HG02970 (cell line): ENCODE results near the gene C2orf78.
"Not testable (repeated sequence)": the region's sequence is repeated elsewhere in the genome, so short reads cannot be mapped to it uniquely, and the experiment has no call there.

Experiments
- ATAC-seq: cut with Tn5 transposase; IDR thresholded peaks from one replicate; pipeline ENCODE4 v1.9.1; 2021; ENCODE audit warnings: mild to moderate bottlenecking, moderate library complexity, moderate number of reproducible peaks; ENCODE audit not compliant: unreplicated experiment, low FRiP score

The C2orf78 gene

DNA sequence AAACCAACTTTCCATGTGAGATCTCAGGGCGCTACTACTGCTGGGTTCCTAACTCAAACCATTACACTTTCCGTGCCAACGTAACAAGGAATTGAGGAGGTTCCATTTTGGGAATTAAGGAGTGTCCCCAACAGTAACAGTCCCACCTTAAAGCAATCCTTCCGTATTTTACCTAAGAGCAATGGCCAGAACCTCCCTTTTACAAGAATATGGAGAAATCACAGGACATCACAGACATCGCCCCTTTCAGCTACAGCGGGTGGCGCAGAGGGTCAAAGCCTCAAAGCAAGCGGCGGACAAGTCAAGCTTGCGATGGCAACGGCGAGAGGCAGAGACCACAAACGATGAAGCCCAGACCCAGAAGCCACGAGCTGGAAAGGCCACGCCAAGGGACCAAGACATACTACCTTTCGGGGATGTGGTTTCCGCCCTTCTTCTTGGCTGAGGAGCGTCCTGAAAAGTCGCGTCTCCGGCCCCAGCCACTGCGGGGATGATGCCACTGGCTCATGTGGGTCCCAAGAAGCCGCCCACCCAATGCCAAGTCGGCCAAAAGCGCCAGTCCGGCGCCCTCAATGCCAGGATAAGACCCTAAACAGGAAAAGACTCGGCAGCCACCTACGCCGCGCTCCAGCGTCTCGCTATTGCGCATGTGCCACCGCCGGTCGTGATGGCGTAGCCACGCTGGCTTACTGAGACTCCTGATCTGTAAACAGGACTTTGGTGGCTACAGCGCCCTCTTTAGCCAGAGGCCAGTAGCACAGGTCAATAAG lies 4.3 kb upstream of the C2orf78 start, which contains the start of gene DUSP11:
Gene DUSP11, minus strand, starts transcription at position 637 of the 770 bp plus-strand sequence. Its CDS starts 129 bp downstream, at position 508.
- peak; percentile 97 for ATAC-seq

DNA sequence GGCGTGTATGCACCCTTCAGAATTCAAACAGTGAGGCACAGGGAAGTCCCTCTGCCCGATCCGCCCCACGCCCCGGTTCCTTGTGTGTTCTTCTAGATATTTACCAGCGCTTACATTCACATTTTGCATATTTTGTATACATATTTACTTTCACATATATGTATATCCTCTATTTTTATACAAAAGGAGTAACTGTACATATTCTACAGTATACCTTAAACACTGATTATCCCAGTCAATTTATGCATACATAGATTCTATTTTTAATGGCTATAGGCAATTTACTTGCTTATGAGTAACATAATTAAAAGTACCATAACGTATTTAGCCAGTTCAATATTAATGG lies 3.8 kb upstream of the C2orf78 start:
- peak; percentile 14 for ATAC-seq

DNA sequence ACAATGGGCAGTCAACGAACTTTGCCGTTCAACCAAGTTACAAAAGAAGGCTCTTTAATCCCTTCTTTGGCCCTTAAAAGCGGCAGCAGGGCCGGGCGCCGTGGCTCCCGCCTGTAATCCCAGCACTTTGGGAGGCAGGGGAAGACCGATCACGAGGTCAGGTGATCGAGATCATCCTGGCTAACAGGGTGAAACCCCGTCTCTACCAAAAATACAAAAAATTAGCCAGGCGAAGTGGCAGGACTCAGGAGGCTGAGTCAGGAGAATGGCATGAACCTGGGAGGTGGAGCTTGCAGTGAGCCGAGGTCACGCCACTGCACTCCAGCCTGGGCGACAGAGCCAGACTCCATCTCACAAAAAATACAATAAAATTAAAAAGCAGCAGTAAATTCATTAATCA lies 581 bp upstream of the C2orf78 start:
- not testable (repeated sequence) for ATAC-seq

DNA sequence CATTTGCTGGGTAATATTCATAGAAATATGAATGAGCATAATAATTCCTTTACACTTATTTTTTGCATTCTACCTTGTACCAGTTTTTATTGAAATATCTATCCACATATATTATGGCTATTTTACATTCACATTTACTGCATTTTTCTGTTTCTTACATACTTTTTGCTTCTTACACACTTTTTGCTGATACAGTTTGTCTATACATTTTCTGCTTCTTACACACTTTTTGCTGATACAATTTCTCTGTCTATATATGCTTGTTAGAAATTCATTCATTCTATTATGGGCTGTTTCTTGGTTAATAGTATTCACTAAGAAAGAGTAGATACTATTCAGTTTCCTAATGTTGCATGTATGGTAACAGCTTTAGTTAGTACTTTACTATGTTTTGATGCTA lies 27.9 kb downstream of the C2orf78 start:
- ATAC-seq = no peak

DNA sequence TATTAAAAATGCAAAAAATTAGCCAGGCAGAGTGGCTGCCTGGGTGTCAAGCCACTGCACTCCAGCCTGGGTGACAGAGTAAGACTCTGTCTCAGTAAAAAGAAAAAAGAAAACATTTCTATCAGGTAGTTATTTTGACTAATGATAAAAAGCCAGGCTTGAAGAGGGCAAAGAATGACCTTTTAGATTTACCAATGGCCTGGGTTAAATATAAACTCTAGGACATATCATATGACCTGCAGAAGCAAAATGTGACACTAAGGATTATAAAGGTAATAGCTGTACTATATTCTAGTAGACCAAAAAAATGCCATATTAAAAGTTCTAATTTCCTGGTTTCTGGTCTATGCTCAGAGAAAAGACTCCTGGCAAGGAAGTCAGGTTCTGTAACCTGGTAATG lies 28.7 kb downstream of the C2orf78 start:
- no peak for ATAC-seq

DNA sequence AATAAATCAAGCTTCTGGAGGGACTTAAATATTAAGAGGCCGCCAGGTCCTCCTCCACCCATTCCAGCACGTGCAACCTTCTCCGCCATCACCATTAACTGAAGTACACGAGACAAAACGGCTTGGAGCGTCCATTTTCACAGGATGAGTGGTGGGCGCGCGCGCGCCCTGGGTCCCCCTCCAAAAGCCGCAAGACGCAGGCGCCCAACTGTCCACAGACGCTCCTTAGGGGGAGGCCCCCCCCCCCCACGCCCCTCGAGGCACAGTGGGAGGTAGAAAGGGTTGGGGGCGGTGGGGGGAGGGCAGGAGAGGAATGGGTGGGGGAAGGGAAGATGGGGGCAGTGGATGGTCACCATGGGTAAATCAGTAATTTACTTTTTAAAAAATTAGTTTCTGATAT lies 34.3 kb downstream of the C2orf78 start:
- no peak for ATAC-seq

DNA sequence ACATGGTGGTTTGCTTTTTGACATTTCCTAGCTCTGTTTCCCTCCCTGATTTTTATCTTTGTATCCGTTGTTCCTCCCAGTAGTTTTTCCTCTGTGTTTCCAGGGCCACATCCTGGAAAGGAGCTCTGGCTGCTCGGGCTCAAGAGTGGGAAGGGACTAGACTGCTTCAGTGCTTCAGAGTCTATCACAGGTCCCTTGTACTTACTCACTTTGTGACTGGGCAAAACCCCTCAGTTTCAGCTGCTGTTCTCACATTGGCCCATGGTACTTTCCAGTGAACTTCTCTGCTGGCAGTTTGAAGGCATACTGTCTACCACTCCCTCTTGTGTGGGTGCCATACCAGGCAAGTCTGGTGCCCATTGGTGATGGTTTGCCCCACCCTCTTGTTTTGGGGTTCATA lies 37.2 kb downstream of the C2orf78 start:
- no peak for ATAC-seq

DNA sequence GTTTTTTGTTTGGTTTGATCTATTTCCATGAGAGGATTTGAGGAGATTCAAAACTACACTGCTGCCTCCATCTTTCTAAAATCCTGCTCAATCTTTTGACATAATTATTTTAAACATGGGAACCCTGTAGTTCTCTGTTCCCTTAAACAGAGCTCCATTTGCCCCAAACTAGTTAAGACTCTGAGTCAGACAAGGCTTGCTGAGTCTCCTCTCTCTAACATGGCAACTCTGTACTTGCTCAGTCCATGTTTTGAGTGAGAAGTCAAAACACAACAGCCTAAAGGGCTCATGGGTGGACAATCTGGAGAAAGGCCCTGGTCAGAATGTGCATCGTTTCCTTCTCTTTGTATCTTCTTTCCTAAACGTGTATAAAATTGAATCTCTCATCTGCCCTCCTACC lies 37.7 kb downstream of the C2orf78 start:
- no peak for ATAC-seq

DNA sequence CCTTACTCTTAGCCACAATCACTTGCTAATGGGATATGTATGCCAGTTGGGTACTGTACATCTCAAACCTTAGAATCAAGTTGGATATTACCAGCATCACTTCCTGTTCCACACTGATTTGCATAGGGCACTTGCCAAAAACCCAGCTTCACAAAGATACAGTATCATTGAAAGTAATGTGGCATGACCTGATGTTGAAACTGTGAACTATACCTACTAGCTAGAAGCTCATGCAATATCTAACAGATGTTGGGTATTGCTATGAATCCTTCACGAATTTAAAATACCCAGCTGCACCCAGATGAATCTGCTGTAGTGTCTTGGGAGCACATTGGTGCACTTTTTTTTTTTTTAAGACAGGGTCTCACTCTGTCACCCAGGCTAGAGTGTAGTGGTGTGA lies 38.3 kb downstream of the C2orf78 start:
- ATAC-seq = no peak

DNA sequence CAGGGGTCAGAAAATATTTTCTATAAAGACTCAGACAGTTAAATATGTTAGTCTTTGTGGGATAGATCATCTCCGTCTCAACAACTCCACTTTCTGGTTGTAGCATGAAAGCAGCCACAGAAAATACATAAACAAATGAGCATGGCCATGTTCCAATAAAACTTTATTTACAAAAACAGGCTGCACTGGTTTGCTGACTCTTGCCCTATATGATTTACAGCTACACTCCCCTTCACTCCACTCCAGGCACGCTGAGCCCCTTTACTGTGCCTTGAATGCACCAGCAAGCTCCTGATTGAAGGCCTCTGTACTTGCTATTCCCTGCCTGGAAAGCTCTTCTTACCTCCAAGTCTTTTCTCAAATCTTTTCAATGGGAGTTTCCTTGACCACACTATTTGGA lies 39.0 kb downstream of the C2orf78 start:
- no peak for ATAC-seq

DNA sequence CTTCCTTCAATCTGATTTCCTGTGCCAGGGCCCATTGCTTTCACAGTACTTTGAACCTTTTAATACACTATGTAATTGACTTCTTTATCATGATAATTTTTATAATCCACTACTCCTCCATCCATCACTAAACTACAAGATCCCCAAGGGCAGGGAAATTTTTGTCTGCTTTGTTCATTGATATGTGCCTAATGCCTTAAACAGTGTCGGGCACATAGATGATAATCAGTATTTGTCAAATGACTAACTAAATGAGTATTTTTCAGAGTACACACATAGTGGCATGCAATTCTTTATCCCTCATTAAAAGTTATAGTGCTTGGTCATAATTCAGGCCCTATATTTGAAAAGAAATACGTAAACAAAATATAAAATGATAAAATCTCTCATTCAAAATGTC lies 39.4 kb downstream of the C2orf78 start:
- no peak for ATAC-seq

DNA sequence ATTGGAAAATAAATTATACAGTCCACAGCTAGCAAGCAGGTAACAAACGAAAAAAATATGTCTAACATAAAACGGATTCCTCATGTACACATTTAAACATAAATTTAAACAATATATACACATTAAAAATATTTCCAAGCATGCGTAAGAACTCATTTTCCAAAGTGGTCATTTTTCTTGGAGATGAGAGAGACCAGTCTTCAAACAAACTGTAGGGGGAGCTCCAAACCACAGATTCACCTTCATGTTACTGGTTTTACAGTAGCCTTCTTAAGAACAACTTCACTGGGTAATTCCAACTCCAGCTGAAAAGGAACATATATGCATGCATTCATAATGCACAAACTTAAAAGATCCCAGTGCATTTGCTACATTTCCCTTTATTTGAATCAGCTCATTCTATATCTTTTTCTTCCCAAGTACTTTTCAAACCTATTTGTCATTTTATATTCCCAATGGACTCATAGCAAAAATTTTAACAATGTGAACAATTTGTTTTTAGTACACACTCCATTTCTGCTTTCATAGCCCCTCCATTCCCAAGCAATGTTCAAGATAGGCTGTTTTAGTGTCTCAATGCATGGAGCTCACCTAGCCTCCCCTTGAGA lies 40.0 kb downstream of the C2orf78 start:
- ATAC-seq = no peak

DNA sequence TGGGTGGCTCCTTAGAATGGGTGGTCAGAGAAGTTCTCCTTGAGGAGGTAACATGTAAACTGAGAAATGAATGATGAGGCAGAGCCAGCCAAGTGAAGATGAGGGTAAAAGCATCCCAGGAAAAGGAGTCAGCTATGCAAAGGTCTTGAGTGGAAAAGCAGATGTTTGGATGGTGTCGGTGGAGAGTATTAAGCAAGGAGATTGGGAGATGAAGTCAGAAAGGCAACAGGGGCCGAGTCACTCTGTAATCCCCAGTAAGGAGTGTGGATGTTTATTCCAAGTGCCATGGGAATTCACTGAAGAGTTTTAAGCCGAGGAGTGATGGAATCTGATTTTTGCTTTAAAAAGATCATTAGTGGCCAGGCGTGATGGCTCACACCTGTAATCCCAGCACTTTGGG lies 41.4 kb downstream of the C2orf78 start:
- ATAC-seq = no peak

DNA sequence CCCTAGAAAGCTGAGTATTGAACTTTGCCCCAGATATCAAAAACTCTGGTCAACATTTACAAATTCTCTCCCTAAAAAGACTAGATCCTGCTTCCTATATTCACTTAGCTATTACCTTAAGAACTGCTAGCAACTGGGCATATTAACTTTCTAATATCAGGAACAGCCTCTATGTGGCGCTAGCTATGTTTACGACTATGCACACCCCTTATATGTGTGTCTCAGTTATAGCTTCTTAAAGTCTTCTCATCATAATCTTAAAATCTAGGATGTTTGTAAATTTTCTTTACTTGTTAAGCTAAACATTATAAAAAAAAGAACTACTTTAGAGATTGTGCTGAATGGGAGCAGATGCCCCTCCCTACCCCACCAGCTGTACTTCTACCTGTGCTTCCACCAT lies 43.0 kb downstream of the C2orf78 start:
- no peak for ATAC-seq

DNA sequence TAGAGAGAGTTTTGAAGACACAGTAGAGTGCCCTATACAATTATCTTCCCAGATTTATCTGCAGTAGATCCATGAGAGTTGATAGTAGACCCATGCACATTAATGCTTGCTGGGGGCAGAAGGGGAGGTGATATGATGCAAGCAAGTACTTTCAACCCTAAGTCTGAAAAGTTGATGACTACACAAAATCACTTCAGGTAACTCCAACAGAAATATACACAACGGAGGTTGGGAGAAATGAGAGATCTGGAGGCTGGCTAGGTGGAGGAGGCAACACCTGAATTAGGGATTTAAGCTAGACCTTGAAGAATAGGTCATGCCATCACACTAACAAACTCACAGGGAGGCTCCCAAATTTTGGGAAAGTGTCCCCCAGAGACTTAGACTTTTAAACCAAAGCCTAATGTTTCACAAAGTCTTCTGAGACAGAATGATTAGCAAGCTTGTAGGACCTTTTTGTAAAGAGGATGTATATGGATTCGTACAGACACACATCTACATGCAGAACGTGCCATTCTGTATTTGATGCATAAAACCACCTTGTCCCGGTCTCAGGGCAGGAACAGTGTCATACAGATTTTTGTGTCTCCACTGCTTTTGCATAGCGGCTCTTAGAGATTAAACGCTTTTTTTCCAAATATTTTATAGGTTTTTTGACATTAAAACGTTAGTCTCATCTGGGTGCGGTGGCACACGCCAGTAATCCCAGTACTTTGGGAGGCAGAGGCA lies 43.8 kb downstream of the C2orf78 start:
- no peak for ATAC-seq

DNA sequence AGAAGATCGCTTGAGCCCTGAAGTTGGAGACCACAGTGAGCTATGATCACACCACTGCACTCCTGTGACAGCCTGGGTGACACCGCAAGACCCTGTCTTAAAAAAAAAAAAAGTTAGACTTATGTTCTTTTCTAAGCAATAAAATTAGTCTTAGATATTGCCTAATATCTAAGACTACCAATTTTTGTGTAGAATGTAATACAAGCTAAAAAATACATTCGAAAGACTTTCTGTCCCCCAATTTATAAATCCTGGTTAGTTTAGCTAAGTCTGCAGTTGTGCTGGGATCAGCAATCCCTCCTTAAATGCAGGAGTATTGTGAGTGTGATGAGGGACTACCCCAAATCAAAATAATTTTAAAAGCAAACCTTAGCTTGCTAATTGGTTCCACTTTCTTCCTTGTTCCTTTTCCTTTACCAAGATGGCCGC lies 44.4 kb downstream of the C2orf78 start:
- no peak for ATAC-seq

DNA sequence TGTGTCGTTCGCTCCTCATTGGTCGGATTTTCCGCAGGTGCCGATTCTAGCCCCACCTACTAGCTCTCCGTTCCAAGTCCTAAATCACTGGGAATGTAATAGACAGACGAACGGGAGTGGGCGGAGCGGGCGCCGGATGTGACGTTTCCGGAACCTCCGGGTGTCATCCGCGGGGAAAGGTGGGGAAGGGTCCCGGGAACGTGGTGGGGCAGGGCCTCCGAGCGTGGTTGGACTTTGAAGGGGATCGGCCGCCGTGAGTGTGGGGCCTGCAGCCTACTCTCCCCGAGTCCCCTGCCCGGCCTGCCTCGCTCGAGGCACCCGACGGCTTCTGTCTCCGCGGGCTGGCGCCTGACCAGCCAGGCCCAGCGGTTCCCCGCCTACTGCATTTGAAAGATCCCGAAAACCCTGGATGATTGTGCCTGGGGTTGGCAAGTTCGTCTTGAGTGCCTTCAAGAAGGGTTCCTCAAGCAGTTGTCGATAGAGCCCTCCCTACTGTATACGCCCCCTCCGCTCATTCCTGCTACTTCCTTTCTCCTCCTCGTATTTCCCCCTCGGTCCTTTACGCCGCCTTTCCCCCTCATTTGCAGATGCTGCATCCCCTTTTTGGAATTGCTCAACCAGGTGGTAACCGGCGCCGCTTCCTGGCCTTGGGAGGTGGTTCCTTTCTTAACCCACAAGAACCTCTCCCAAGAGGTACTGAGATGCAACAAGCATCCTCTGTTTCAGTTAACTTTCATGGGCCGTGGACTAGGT lies 45.0 kb downstream of the C2orf78 start, which contains the start of gene STAMBP:
Gene STAMBP, plus strand, starts transcription at position 144 of the 753 bp plus-strand sequence. CDS start 1,896 bp downstream, outside the sequence.
- peak; percentile 82 for ATAC-seq

DNA sequence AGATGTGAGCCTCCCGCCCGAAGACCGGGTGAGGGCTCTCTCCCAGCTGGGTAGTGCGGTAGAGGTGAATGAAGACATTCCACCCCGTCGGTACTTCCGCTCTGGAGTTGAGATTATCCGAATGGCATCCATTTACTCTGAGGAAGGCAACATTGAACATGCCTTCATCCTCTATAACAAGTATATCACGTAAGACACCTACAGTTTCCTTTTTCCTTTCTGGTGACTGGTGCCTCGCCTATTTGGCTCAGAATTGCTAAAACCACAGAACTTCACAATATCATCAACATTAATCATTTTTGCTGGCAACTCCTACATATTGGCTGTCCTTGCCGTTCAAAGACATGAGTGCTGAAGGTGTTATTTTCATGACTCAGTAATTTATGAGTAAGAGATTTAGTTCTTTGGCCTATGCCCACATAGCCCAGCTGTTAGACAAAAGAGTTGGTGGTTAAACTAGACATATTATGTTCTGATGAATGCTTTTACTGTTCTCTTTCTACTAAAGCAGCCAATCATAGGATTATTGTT lies 47.0 kb downstream of the C2orf78 start:
- ATAC-seq = no peak

DNA sequence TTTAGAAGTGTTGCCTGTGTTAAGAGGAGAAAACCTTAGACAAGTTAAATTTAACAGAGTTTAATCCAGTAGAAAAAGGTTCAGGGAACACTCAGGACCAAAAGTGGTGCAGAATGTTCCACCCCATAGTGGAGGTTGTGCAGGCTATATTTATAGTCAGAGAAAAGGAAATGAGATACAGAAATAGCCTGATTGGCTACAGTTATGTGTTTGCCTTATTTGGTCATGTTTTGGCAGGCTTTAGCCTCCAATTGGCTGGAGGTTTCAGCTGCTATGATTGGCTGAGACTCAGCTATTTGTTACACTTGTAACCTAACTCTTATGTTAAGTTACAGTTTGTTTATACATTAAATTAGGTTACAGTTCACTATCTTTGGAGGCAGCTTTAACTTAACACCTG lies 48.9 kb downstream of the C2orf78 start:
- ATAC-seq = no peak

DNA sequence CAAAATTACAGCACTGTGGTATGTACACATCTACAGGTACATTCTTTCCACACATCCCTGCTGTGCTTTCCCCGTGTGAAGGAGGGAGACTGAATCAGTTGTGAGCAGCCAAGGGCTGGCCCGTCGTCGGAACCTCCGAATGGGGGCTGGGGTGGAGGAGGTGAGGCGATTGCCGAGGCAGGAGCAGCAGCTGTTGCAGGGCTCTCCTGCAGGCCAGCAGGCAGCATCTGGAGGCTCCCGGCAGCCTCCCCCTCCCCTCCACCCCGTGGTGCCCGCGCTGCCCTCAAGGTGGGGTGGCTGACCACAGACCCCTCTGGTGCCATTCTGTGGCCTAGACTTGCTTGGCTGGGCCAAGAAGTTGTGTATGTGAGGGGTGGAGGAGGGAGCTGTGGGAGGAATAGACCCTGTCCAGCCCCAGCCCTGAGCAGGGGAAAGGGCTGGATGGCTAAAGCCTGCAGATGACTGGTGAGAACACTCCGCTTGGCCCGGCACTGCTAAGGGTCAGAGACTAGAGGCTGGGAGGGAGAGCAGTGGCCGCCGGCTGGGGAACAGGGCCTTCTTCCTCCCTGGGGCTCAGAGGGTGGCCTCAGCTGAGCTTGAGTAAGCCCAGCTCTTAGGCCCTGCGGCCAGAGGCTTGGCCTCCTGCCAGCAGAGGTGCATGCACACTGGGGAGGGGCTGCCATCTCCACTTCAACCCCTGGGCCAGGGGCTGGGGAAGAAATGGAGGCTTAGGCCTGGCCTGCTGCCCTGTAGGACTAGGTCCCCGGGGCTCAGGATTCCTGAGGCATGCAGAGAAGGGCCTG lies 52.4 kb downstream of the C2orf78 start:
- ATAC-seq = no peak
